RWPE2 (cell line): Measurements from ENCODE around the gene CADPS.

ENCODE experiments used
- ATAC-seq: fragments of 200-7000 bp; cut with Tn5 transposase; 3 replicates; pipeline ENCODE4 v1.9.1; 2021; ENCODE audit warnings: low read depth
- DNase-seq: peaks from one replicate; pipeline ENCODE4 v3.0.0-alpha.2; 2020; ENCODE audit warnings: low spot score
- H3K27ac ChIP-seq: fragments of 450-650 bp; 2 replicates; pipeline ENCODE4 v1.5.1; 2017; ENCODE audit warnings: mild to moderate bottlenecking; ENCODE audit not compliant: poor library complexity, severe bottlenecking
- H3K27me3 ChIP-seq: fragments of 250-450 bp; sonication (Bioruptor Pico); 2 replicates; pipeline ENCODE4 v1.5.1; 2021; ENCODE audit warnings: mild to moderate bottlenecking, moderate library complexity; ENCODE audit not compliant: insufficient read depth, poor library complexity, severe bottlenecking
- H3K36me3 ChIP-seq: fragments of 250-450 bp; sonication (Bioruptor Pico); 2 replicates; pipeline ENCODE4 v1.5.1; 2020; ENCODE audit warnings: low read depth, mild to moderate bottlenecking, moderate library complexity
- H3K4me1 ChIP-seq: fragments of 250-450 bp; sonication (Bioruptor Pico); 2 replicates; pipeline ENCODE4 v1.5.1; 2021; ENCODE audit warnings: mild to moderate bottlenecking, moderate library complexity; ENCODE audit not compliant: insufficient read depth, poor library complexity, severe bottlenecking
- H3K4me3 ChIP-seq: fragments of 250-450 bp; sonication (Bioruptor Pico); 2 replicates; pipeline ENCODE4 v1.5.1; 2021; ENCODE audit warnings: mild to moderate bottlenecking, moderate library complexity; ENCODE audit not compliant: severe bottlenecking
- H3K9me3 ChIP-seq: fragments of 250-450 bp; sonication (Bioruptor Pico); 2 replicates; pipeline ENCODE4 v1.5.1; 2021; ENCODE audit warnings: mild to moderate bottlenecking, moderate library complexity; ENCODE audit not compliant: severe bottlenecking
- CTCF ChIP-seq: fragments of 450-650 bp; IDR thresholded peaks from one replicate; pipeline ENCODE4 v1.5.1; 2017; ENCODE audit warnings: mild to moderate bottlenecking, moderate library complexity; ENCODE audit not compliant: poor library complexity, severe bottlenecking

Gene CADPS

DNA sequence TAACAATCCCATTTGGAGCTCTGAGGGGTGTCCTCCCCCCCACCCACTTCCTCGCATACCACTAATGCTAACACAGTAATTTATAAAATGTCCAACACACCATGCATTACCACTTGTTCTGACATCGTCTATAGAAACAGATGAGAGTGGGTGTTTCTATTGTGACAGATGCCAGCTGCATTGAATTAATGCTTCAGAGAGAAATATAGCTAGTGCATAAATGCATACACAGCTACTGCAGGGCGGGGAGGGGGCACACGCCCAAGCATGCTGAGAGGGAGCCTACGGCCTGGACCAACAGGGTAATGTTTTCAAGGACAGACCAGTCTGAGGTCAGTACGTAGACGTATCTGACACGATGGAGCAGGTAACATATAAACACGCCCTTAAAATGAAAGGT, 395.9 kb downstream of the CADPS start:
- Histone ChIP-seq H3K36me3 (no peaks in the 10 kb centered on the region), H3K4me3 (no peak overlapping the region), H3K27ac (no peak overlapping the region), H3K4me1 (no peaks in the 10 kb centered on the region), H3K27me3 (peaks cover 12% of the 10 kb centered on the region), H3K9me3 (no peaks in the 10 kb centered on the region)
- no peak for TF ChIP-seq CTCF
- no peak for DNase-seq
- no peak for ATAC-seq

DNA sequence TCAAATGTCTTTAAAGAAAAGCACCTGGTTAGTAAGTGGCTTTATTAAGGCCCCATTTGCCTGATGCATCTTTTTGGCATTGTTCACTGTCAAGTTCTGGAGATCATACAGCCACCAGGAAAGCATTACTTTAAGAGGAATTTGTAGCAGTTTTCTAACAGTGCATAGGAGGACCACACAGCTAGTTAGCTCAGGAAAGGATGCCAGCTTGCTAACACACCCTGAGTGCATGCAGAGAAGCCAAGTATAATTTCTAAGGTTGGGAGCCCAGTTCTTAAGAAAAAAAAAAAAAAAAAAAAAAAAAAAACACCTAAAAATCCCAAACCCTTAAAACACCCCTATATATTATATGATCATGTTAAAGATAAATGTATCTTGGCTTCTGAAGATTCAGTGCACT, 399.9 kb downstream of the CADPS start:
- no peaks in the 10 kb centered on the region for H3K36me3 ChIP-seq
- H3K9me3 ChIP-seq = no peaks in the 10 kb centered on the region
- no peak for ATAC-seq
- H3K4me3 ChIP-seq = no peak overlapping the region
- peaks cover 11% of the 10 kb centered on the region for H3K27me3 ChIP-seq
- no peaks in the 10 kb centered on the region for H3K4me1 ChIP-seq
- TF ChIP-seq CTCF = no peak
- DNase-seq = no peak
- no peak overlapping the region for H3K27ac ChIP-seq

DNA sequence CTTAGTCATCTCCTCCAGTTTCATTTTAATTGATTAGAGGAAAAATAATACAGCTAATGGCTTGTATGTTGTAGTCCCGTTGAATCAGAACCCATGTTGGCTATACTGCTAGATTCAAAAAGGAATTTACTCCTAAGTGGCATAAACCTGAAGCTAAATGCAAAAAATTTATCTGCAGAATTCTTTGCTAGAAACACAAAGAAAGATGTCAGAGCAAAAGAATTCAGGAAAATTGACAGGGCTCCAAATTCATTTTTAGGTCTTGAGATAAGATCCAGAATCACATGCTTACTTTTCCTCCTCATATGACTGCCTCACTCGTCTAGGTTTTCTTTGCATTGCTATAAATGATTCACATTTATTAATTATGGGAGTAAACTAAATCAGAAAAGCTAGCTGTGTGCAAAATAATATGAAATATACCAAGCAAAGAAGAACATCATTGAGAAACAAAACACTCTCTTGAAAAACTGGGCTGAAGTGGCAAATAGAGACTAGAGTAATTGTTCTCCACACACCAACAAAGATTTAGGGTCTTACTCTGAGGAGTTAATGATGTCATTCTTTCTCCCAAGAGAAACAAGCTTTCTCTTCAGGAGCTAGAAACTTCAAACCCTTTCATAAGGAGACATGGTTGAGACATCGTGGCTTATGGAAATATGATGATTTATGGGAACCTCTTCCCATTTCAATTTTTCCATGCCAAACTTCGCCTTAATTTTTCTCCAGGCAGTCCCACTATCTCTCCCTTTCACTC, 407.1 kb downstream of the CADPS start:
- Histone ChIP-seq H3K9me3 (no peaks in the 10 kb centered on the region), H3K27me3 (peaks cover 30% of the 10 kb centered on the region), H3K36me3 (no peaks in the 10 kb centered on the region), H3K4me1 (no peaks in the 10 kb centered on the region), H3K4me3 (no peak overlapping the region), H3K27ac (no peak overlapping the region)
- DNase-seq = no peak
- no peak for ATAC-seq
- TF ChIP-seq CTCF = no peak

- no peak for DNase-seq
- Histone ChIP-seq H3K9me3 (no peaks in the 10 kb centered on the region), H3K4me3 (no peak overlapping the region), H3K27me3 (peaks cover 20% of the 10 kb centered on the region), H3K4me1 (no peaks in the 10 kb centered on the region), H3K36me3 (no peaks in the 10 kb centered on the region), H3K27ac (no peak overlapping the region)
- no peak for ATAC-seq
- no peak for TF ChIP-seq CTCF
Observed at GRCh38 chr3:62462788-62463187, 412.4 kb downstream of the CADPS start.

DNA sequence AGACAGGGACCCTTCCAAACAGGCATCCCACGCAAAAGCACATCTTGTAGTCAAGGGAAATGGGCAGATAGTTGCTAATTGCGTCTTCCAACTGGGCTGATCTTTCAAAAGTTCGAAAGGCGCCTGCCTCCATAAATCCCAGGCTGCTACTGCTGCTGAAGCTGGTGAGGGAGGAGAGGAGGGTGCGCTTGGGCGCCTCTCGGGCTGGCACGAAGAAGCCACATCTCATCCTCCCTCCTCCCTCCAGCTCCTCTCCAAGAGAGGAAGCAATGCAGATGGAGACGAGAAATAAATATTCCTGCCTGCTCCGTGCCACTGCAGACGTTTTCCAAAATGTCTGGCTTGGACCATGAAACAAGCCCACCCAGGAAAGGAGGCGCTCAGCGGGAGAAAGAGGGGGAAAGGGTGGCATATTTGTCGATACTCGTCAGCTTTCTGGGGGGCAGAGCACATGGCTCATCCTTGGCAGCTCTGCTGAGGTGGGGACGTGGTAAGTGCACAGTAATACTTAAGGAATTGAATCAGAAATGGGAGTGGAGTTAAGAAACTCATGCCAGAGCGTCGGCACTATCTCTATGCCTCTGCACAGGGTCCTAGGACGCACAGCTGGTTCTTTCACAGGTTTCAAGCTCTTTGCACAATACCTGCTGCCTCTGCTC, 413.0 kb downstream of the CADPS start:
- Histone ChIP-seq H3K36me3 (no peaks in the 10 kb centered on the region), H3K27me3 (peaks cover 17% of the 10 kb centered on the region), H3K4me3 (no peak overlapping the region), H3K27ac (no peak overlapping the region), H3K4me1 (no peaks in the 10 kb centered on the region), H3K9me3 (no peaks in the 10 kb centered on the region)
- no peak for ATAC-seq
- DNase-seq = no peak
- TF ChIP-seq CTCF = no peak
